Measurements from ENCODE around the gene SCN5A. TPM values are rescaled to one million over a fixed set of nuclear protein-coding genes. Genes with fewer than 3 reads are reported as not detected.

Gene SCN5A
- total and polyA plus RNA-seq, 7 donors = under 0.01 to 1.9 (median 0.51) TPM

GRCh38 chr3:38588371-38588971, 61.0 kb downstream of the SCN5A start:
- DNase-seq = no peak
- Histone ChIP-seq H3K4me3 (no peak overlapping the region), H3K27me3 (no peaks in the 10 kb centered on the region), H3K27ac (no peak overlapping the region), H3K4me1 (peaks cover 0 to 7% (median 6%) of the 10 kb centered on the region in 4 donors), H3K36me3 (no peaks in the 10 kb centered on the region), H3K9me3 (no peaks in the 10 kb centered on the region)
- 55 to 63% methylated on average over 10 of the region's 10 CpGs for WGBS, 2 donors
- intact Hi-C loops (cut with DNase I) = no loop called here
- no peak for TF ChIP-seq POLR2A (IDR thresholded peaks at IDR 0.05)
- no peak for TF ChIP-seq CTCF (IDR thresholded peaks at IDR 0.05)
- no peak for TF ChIP-seq POLR2AphosphoS5 (IDR thresholded peaks at IDR 0.05)
- TF ChIP-seq EP300 (IDR thresholded peaks at IDR 0.05) = no peak

- no peaks in the 10 kb centered on the region for H3K27me3 ChIP-seq
- no peak for DNase-seq
Observed at GRCh38 chr3:38587548-38588131, 61.8 kb downstream of the SCN5A start.

GRCh38 chr3:38586546-38587520, 62.7 kb downstream of the SCN5A start:
- H3K4me3 ChIP-seq = no peak overlapping the region
- H3K27ac ChIP-seq = no peak overlapping the region
- peaks cover 0 to 7% (median 6%) of the 10 kb centered on the region in 4 donors for H3K4me1 ChIP-seq
- 84 to 91% methylated on average over 14 of the region's 14 CpGs for WGBS, 2 donors
- no peak for DNase-seq
- H3K36me3 ChIP-seq = no peaks in the 10 kb centered on the region
- intact Hi-C loops (cut with DNase I) = no loop called here
- no peaks in the 10 kb centered on the region for H3K9me3 ChIP-seq
- no peaks in the 10 kb centered on the region for H3K27me3 ChIP-seq
- no peak for TF ChIP-seq POLR2A (IDR thresholded peaks at IDR 0.05)
- TF ChIP-seq EP300 (IDR thresholded peaks at IDR 0.05) = no peak
- TF ChIP-seq CTCF (IDR thresholded peaks at IDR 0.05) = no peak
- TF ChIP-seq POLR2AphosphoS5 (IDR thresholded peaks at IDR 0.05) = no peak

More at GRCh38 chr3:38587548-38588131, 61.8 kb downstream of the SCN5A start:
- WGBS, 2 donors = 80 to 89% methylated on average over 7 of the region's 7 CpGs
- Histone ChIP-seq H3K27ac (no peak overlapping the region), H3K9me3 (no peaks in the 10 kb centered on the region), H3K36me3 (no peaks in the 10 kb centered on the region), H3K4me1 (peaks cover 0 to 7% (median 6%) of the 10 kb centered on the region in 4 donors), H3K4me3 (no peak overlapping the region)
- no peak for TF ChIP-seq CTCF (IDR thresholded peaks at IDR 0.05)
- TF ChIP-seq POLR2A (IDR thresholded peaks at IDR 0.05) = no peak
- TF ChIP-seq POLR2AphosphoS5 (IDR thresholded peaks at IDR 0.05) = no peak
- no peak for TF ChIP-seq EP300 (IDR thresholded peaks at IDR 0.05)
- intact Hi-C loops (cut with DNase I) = no loop called here

GRCh38 chr3:38585791-38586420, 63.6 kb downstream of the SCN5A start:
- WGBS, 2 donors = 94 to 96% methylated on average over 8 of the region's 8 CpGs
- Histone ChIP-seq H3K36me3 (no peaks in the 10 kb centered on the region), H3K27ac (no peak overlapping the region), H3K9me3 (no peaks in the 10 kb centered on the region), H3K4me1 (peaks cover 0 to 7% (median 6%) of the 10 kb centered on the region in 4 donors), H3K4me3 (no peak overlapping the region), H3K27me3 (no peaks in the 10 kb centered on the region)
- intact Hi-C loops (cut with DNase I) = no loop called here
- DNase-seq = no peak
- no peak for TF ChIP-seq POLR2A (IDR thresholded peaks at IDR 0.05)
- no peak for TF ChIP-seq EP300 (IDR thresholded peaks at IDR 0.05)
- TF ChIP-seq CTCF (IDR thresholded peaks at IDR 0.05) = no peak
- no peak for TF ChIP-seq POLR2AphosphoS5 (IDR thresholded peaks at IDR 0.05)
